Coronary artery (tissue), 2 donors: ENCODE measurements around the gene COBL.

Source experiments
- DNase-seq: peaks from one replicate; pipeline ENCODE4 v3.0.0-alpha.2; 2017; ENCODE audit warnings: low spot score
- H3K27ac ChIP-seq, 2 donors: fragments of 200-600 bp; sonication (generic); one replicate each; pipeline ENCODE4 v1.5.1; 2016 to 2019
- H3K4me3 ChIP-seq: fragments of 200-600 bp; sonication (generic); 2 replicates; pipeline ENCODE4 v1.5.1; 2016; ENCODE audit warnings: mild to moderate bottlenecking, moderate library complexity
- TF ChIP-seq, protein P1 (sequence below): fragments of 200-600 bp; sonication (generic); IDR thresholded peaks from one replicate; pipeline ENCODE4 v1.5.1; 2019; ENCODE audit warnings: antibody characterized with exemption

The COBL gene

GRCh38 chr7:51017576-51018535 lies 298.8 kb downstream of the COBL start:
- no peak overlapping the region for H3K4me3 ChIP-seq
- DNase-seq: no peak
- TF ChIP-seq, protein P1, sequence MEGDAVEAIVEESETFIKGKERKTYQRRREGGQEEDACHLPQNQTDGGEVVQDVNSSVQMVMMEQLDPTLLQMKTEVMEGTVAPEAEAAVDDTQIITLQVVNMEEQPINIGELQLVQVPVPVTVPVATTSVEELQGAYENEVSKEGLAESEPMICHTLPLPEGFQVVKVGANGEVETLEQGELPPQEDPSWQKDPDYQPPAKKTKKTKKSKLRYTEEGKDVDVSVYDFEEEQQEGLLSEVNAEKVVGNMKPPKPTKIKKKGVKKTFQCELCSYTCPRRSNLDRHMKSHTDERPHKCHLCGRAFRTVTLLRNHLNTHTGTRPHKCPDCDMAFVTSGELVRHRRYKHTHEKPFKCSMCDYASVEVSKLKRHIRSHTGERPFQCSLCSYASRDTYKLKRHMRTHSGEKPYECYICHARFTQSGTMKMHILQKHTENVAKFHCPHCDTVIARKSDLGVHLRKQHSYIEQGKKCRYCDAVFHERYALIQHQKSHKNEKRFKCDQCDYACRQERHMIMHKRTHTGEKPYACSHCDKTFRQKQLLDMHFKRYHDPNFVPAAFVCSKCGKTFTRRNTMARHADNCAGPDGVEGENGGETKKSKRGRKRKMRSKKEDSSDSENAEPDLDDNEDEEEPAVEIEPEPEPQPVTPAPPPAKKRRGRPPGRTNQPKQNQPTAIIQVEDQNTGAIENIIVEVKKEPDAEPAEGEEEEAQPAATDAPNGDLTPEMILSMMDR: no peak
- H3K27ac ChIP-seq: no peak overlapping the region

- peak; percentile 60 for DNase-seq
- no peak overlapping the region for H3K27ac ChIP-seq
- H3K4me3 ChIP-seq: no peak overlapping the region
- TF ChIP-seq, protein P1: no peak
Observed at GRCh38 chr7:51016546-51016945, 300.1 kb downstream of the COBL start.

DNA sequence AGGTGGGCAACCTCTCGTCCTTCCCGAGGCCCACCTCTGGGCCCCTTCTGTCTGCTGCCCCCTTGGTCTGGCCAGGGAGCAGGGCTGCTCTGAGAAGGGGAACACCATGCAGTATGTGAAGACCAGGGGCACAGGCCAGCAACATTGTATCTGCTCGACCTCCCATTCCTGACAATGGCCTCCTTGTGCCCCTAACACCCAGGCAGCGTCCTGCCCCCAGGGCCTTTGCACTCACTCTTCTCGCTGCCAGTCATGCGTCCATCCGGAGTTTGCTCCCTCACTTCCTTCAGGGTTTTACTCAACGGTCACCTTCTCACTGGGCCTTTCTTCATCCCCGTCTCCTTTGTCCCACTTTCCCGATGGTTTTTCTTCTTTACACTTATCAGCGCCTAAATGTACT lies 301.0 kb downstream of the COBL start:
- TF ChIP-seq, protein P1: no peak
- no peak overlapping the region for H3K4me3 ChIP-seq
- no peak overlapping the region for H3K27ac ChIP-seq
- DNase-seq: peak; percentile 49

DNA sequence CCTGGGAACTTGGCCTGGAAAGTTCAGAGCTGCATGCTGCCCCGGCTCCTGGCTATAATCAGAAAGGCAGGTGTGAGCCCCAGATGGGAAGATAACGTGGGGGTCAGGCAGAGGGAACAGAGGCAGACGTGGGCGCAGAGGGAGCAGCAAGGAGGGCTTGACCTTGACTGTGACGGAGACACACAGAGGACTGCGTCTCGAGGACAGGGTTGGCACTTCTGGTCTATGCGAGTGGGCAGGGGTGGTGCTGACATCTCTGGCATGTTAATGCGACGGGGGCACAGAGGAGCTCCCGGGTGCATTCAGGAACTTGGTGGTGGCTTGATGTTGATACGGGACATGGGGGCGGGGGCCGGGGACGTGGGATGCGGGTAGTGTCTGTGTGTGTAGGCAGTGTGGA lies 301.8 kb downstream of the COBL start:
- Histone ChIP-seq H3K4me3 (no peak overlapping the region), H3K27ac (no peak overlapping the region)
- TF ChIP-seq, protein P1: no peak
- DNase-seq: peak; percentile 35

- Histone ChIP-seq H3K4me3 (no peak overlapping the region), H3K27ac (no peak overlapping the region)
- peak; percentile 53 for DNase-seq
- TF ChIP-seq, protein P1: no peak
Observed at GRCh38 chr7:51013861-51014511, 302.6 kb downstream of the COBL start.

DNA sequence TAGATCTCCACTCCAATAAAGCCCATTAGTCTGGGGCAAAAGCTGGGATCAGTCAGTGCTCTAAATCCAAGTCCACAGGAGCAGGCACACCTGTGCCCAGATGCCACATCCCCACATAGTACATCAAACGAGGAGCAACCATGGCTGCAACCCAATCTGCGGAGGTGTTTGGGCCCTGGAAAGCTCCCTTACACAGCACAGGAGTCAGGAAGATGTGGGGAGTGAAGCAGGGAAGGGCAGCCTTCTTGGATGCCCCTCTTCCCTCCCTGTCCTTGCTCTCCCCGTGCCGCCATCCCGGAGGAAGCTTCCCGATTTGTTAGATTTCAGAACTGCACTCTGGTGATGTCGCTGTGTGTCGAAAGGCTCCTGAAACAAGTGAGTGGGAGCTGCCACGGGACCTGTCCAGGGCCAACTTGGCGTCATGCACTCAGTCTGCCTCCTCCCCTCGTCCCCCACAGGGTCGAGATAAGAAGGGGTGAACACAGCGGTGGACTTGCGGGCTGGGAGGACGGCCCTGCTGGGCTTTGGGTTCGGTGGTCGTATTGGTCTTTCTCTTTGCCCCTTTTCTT lies 303.3 kb downstream of the COBL start:
- peak; percentile 60 for DNase-seq
- Histone ChIP-seq H3K27ac (no peak overlapping the region), H3K4me3 (no peak overlapping the region)
- TF ChIP-seq, protein P1: no peak
